ENCODE measurements around the gene MAFF. TPM values are rescaled to one million over a fixed set of nuclear protein-coding genes. Genes with fewer than 3 reads are reported as not detected.

MAFF gene
- polyA plus RNA-seq, 1 of the 3 experiments (the other 2 are of a cell fraction), result 7.9 TPM

- POLR2A ChIA-PET, result no interaction called here
- no peaks in the 10 kb centered on the region for H4K20me1 ChIP-seq (ENCODE audit: insufficient read depth)
- no peaks in the 10 kb centered on the region for H3F3A ChIP-seq (replicated peaks; ENCODE audit: insufficient read depth)
- no peak overlapping the region for H3K4me3 ChIP-seq (ENCODE audit: low read depth in 2 of 2, low read length in 1 of 2)
- H3K9ac ChIP-seq, result no peak overlapping the region
- no peaks in the 10 kb centered on the region for H3K79me2 ChIP-seq (ENCODE audit: insufficient read depth)
- 90% methylated on average over 2 of the region's 16 CpGs for WGBS (ENCODE audit: low lambda C conversion rate)
- no peaks in the 10 kb centered on the region for H3K36me3 ChIP-seq (replicated peaks in 1 of 2; ENCODE audit: control insufficient read depth in 1 of 2, insufficient read depth in 2 of 2, low read length in 1 of 2)
- CTCF ChIA-PET, result no interaction called here
- H3K4me1 ChIP-seq (ENCODE audit: control insufficient read depth in 1 of 2, insufficient read depth in 2 of 2, low read depth in 1 of 2, low read length in 1 of 2), result peaks cover 0 to 14% of the 10 kb centered on the region in 2 experiments; a peak in 1 of 4 replicates
- H3K9me2 ChIP-seq, result no peaks in the 10 kb centered on the region
- no peak overlapping the region; a peak in 1 of 4 replicates for H3K27ac ChIP-seq (ENCODE audit: low read depth in 2 of 2, low read length in 1 of 2)
- H3K27me3 ChIP-seq (ENCODE audit: insufficient read depth), result no peaks in the 10 kb centered on the region
- no peak for DNase-seq
- no peak overlapping the region for H2AFZ ChIP-seq (ENCODE audit: low read depth)
- no peak overlapping the region for H3K4me2 ChIP-seq
- H3K9me3 ChIP-seq, result no peaks in the 10 kb centered on the region
- TF ChIP-seq RAD21 (IDR thresholded peaks at IDR 0.05; ENCODE audit: low read length) (no peak), RCOR1 (IDR thresholded peaks at IDR 0.05; ENCODE audit: low read length) (no peak), YY1 (IDR thresholded peaks at IDR 0.05; ENCODE audit: low read depth) (no peak), MXI1 (IDR thresholded peaks at IDR 0.05; ENCODE audit: low read depth, low read length) (no peak), TCF12 (IDR thresholded peaks at IDR 0.05) (no peak), RXRA (IDR thresholded peaks at IDR 0.05; ENCODE audit: borderline replicate concordance, low read depth) (no peak), PBX3 (IDR thresholded peaks at IDR 0.05) (no peak), MAX (IDR thresholded peaks at IDR 0.05; ENCODE audit: low read depth) (no peak)
Observed at GRCh38 chr22:38172832-38173640, 28.8 kb upstream of the MAFF start.

- POLR2A ChIA-PET, result no interaction called here
- Histone ChIP-seq H3K4me3 (ENCODE audit: low read depth in 2 of 2, low read length in 1 of 2) (no peak overlapping the region), H3K27me3 (ENCODE audit: insufficient read depth) (no peaks in the 10 kb centered on the region), H3K9me3 (no peaks in the 10 kb centered on the region), H4K20me1 (ENCODE audit: insufficient read depth) (no peaks in the 10 kb centered on the region), H3F3A (replicated peaks; ENCODE audit: insufficient read depth) (no peaks in the 10 kb centered on the region), H3K4me1 (ENCODE audit: control insufficient read depth in 1 of 2, insufficient read depth in 2 of 2, low read depth in 1 of 2, low read length in 1 of 2) (peaks cover 0 to 14% of the 10 kb centered on the region in 2 experiments; a peak in 1 of 4 replicates), H2AFZ (ENCODE audit: low read depth) (no peak overlapping the region), H3K4me2 (no peak overlapping the region), H3K9me2 (no peaks in the 10 kb centered on the region), H3K9ac (no peak overlapping the region), H3K36me3 (replicated peaks in 1 of 2; ENCODE audit: control insufficient read depth in 1 of 2, insufficient read depth in 2 of 2, low read length in 1 of 2) (no peaks in the 10 kb centered on the region), H3K27ac (ENCODE audit: low read depth in 2 of 2, low read length in 1 of 2) (no peak overlapping the region), H3K79me2 (ENCODE audit: insufficient read depth) (no peaks in the 10 kb centered on the region)
- WGBS (ENCODE audit: low lambda C conversion rate), result 92% methylated on average over 4 of the region's 4 CpGs
- no peak for TF ChIP-seq FOSL2 (IDR thresholded peaks at IDR 0.05; ENCODE audit: borderline replicate concordance, low read depth)
- no peak for TF ChIP-seq SIN3A (IDR thresholded peaks at IDR 0.05; ENCODE audit: borderline replicate concordance, low read depth, low read length)
- TF ChIP-seq FOXJ3 (CRISPR knock-in tag; IDR thresholded peaks at IDR 0.05), result no peak
- TF ChIP-seq ELF1 (IDR thresholded peaks at IDR 0.05), result no peak
- TF ChIP-seq FOXM1 (IDR thresholded peaks at IDR 0.05; ENCODE audit: low read depth), result no peak
- TF ChIP-seq IRF3 (IDR thresholded peaks at IDR 0.05; ENCODE audit: low read depth, low read length), result no peak
- TF ChIP-seq NFIC (IDR thresholded peaks at IDR 0.05; ENCODE audit: borderline replicate concordance), result no peak
- no peak for DNase-seq
- CTCF ChIA-PET, result no interaction called here
Observed at GRCh38 chr22:38173641-38173906, 28.2 kb upstream of the MAFF start.
